Astrocyte (in vitro differentiated cells and primary cell): ENCODE measurements around the gene TCEANC2. TPM values are rescaled to one million over a fixed set of nuclear protein-coding genes. Genes with fewer than 3 reads are reported as not detected.
A peak's percentile ranks its signal among the peaks of the same experiment; 100 is the strongest.

Experiments
- DNase-seq: peaks from one replicate; pipeline ENCODE4 v3.0.0-alpha.2; 2010; ENCODE audit warnings: low read depth
- FAIRE-seq: peaks from 2 replicates; lab custom pipeline; 2011; peaks lifted over from hg19 to GRCh38; lab: Jason Lieb, UNC
- H2AFZ ChIP-seq: 2 replicates; pipeline ENCODE4 v1.6.0; 2012; ENCODE audit warnings: low read depth, low read length, inconsistent platforms
- H3K27ac ChIP-seq: 2 replicates; pipeline ENCODE4 v1.5.1; 2011; ENCODE audit warnings: low read depth, low read length, inconsistent platforms
- H3K27me3 ChIP-seq: 2 replicates; pipeline ENCODE4 v1.6.0; 2011; ENCODE audit warnings: low read length, inconsistent platforms; ENCODE audit not compliant: insufficient read depth
- H3K36me3 ChIP-seq: 2 replicates; pipeline ENCODE4 v1.5.1; 2011; ENCODE audit warnings: low read length, inconsistent platforms; ENCODE audit not compliant: insufficient read depth
- H3K4me1 ChIP-seq: 2 replicates; pipeline ENCODE4 v1.5.1; 2011; ENCODE audit warnings: low read length, inconsistent platforms; ENCODE audit not compliant: insufficient read depth
- H3K4me2 ChIP-seq: 2 replicates; pipeline ENCODE4 v1.6.0; 2012; ENCODE audit warnings: low read length, inconsistent platforms
- H3K4me3 ChIP-seq: 2 replicates; pipeline ENCODE4 v1.5.1; 2011; ENCODE audit warnings: low read depth, mild to moderate bottlenecking, low read length, inconsistent platforms; ENCODE audit not compliant: insufficient read depth
- H3K79me2 ChIP-seq: 2 replicates; pipeline ENCODE4 v1.6.0; 2012; ENCODE audit warnings: mild to moderate bottlenecking, low read length, inconsistent platforms; ENCODE audit not compliant: insufficient read depth
- H3K9ac ChIP-seq: 2 replicates; pipeline ENCODE4 v1.6.0; 2012; ENCODE audit warnings: mild to moderate bottlenecking, low read length, inconsistent platforms
- H3K9me3 ChIP-seq: 2 replicates; pipeline ENCODE4 v1.5.1; 2012; ENCODE audit warnings: low read depth, mild to moderate bottlenecking, low read length, inconsistent platforms; ENCODE audit not compliant: insufficient read depth
- H4K20me1 ChIP-seq: 2 replicates; pipeline ENCODE4 v1.6.0; 2012; ENCODE audit warnings: low read length, inconsistent platforms; ENCODE audit not compliant: insufficient read depth
- H3K27ac Mint-ChIP-seq: one replicate; pipeline ENCODE4 v1.8.0; 2021; ENCODE audit warnings: mild to moderate bottlenecking, mixed read lengths; ENCODE audit not compliant: unreplicated experiment
- H3K27me3 Mint-ChIP-seq: one replicate; pipeline ENCODE4 v1.8.0; 2021; ENCODE audit warnings: low read depth, mixed read lengths; ENCODE audit not compliant: unreplicated experiment
- H3K36me3 Mint-ChIP-seq: one replicate; pipeline ENCODE4 v1.8.0; 2021; ENCODE audit warnings: low read depth, mixed read lengths; ENCODE audit not compliant: unreplicated experiment
- H3K4me1 Mint-ChIP-seq: one replicate; pipeline ENCODE4 v1.8.0; 2021; ENCODE audit warnings: low read depth, mixed read lengths; ENCODE audit not compliant: unreplicated experiment
- H3K4me3 Mint-ChIP-seq: one replicate; pipeline ENCODE4 v1.8.0; 2021; ENCODE audit warnings: mild to moderate bottlenecking, moderate library complexity, mixed read lengths; ENCODE audit not compliant: unreplicated experiment
- H3K9me3 Mint-ChIP-seq: one replicate; pipeline ENCODE4 v1.8.0; 2021; ENCODE audit warnings: mild to moderate bottlenecking, mixed read lengths; ENCODE audit not compliant: unreplicated experiment
- CTCF ChIP-seq: IDR thresholded peaks from 2 replicates; pipeline ENCODE4 v1.5.1; 2011; ENCODE audit warnings: low read depth, mild to moderate bottlenecking, inconsistent platforms, low read length, moderate library complexity; ENCODE audit not compliant: insufficient read depth
- EZH2 ChIP-seq: IDR thresholded peaks from 2 replicates; pipeline ENCODE4 v1.6.1; 2012; ENCODE audit warnings: mild to moderate bottlenecking, low read length, inconsistent platforms; ENCODE audit not compliant: insufficient read depth
- total RNA-seq: library from RNA; stranded (reverse); gene quantifications from 2 replicates; pipeline ENCODE4 v1.2.1, GENCODE V29; 2021

The TCEANC2 gene
- total RNA-seq, 1 donor from 2014 or later = 4.6 TPM

- H3K27ac Mint-ChIP-seq = no peak overlapping the region
- TF ChIP-seq CTCF (no peak), EZH2 (no peak)
- H3K79me2 ChIP-seq = no peaks in the 10 kb centered on the region
- H2AFZ ChIP-seq = no peak overlapping the region
- peaks cover 10% of the 10 kb centered on the region for H3K4me1 Mint-ChIP-seq
- no peak overlapping the region for H3K4me3 Mint-ChIP-seq
- H3K27me3 Mint-ChIP-seq = peaks cover 38% of the 10 kb centered on the region
- H3K9me3 Mint-ChIP-seq = peaks cover 10% of the 10 kb centered on the region
- H3K9ac ChIP-seq = no peak overlapping the region
- peaks cover 8% of the 10 kb centered on the region for H3K4me1 ChIP-seq
- H3K27ac ChIP-seq = no peak overlapping the region
- H3K9me3 ChIP-seq = no peaks in the 10 kb centered on the region
- peaks cover 4% of the 10 kb centered on the region for H3K27me3 ChIP-seq
- FAIRE-seq (no peak), DNase-seq (no peak)
- H3K36me3 Mint-ChIP-seq = peaks cover 7% of the 10 kb centered on the region
- no peaks in the 10 kb centered on the region for H3K36me3 ChIP-seq
- H3K4me2 ChIP-seq = no peak overlapping the region
- no peak overlapping the region for H3K4me3 ChIP-seq
- no peaks in the 10 kb centered on the region for H4K20me1 ChIP-seq
Observed at GRCh38 chr1:54126271-54126815, 72.9 kb downstream of the TCEANC2 start.

- DNase-seq (no peak), FAIRE-seq (no peak)
- Histone ChIP-seq H3K36me3 (no peaks in the 10 kb centered on the region), H3K4me2 (no peak overlapping the region), H3K9me3 (no peaks in the 10 kb centered on the region), H3K4me3 (no peak overlapping the region), H4K20me1 (no peaks in the 10 kb centered on the region), H3K27me3 (peaks cover 2% of the 10 kb centered on the region), H3K27ac (no peak overlapping the region), H3K9ac (no peak overlapping the region), H3K79me2 (no peaks in the 10 kb centered on the region), H2AFZ (no peak overlapping the region), H3K4me1 (no peaks in the 10 kb centered on the region)
- peaks cover 10% of the 10 kb centered on the region for H3K9me3 Mint-ChIP-seq
- peaks cover 7% of the 10 kb centered on the region for H3K36me3 Mint-ChIP-seq
- H3K27me3 Mint-ChIP-seq = peaks cover 33% of the 10 kb centered on the region
- peak overlapping the region; percentile 58 for H3K4me3 Mint-ChIP-seq
- H3K4me1 Mint-ChIP-seq = peaks cover 8% of the 10 kb centered on the region
- no peak for TF ChIP-seq CTCF
- TF ChIP-seq EZH2 = no peak
- H3K27ac Mint-ChIP-seq = no peak overlapping the region
Observed at GRCh38 chr1:54127594-54128300, 74.3 kb downstream of the TCEANC2 start.

GRCh38 chr1:54129858-54130257 lies 76.5 kb downstream of the TCEANC2 start:
- H3K27ac Mint-ChIP-seq = no peak overlapping the region
- peaks cover 10% of the 10 kb centered on the region for H3K9me3 Mint-ChIP-seq
- no peak for FAIRE-seq

More at GRCh38 chr1:54129858-54130257, 76.5 kb downstream of the TCEANC2 start:
- no peak overlapping the region for H2AFZ ChIP-seq
- TF ChIP-seq EZH2 (no peak), CTCF (no peak)
- no peak overlapping the region for H3K27ac ChIP-seq
- H4K20me1 ChIP-seq = no peaks in the 10 kb centered on the region
- no peaks in the 10 kb centered on the region for H3K36me3 ChIP-seq
- no peak overlapping the region for H3K9ac ChIP-seq
- H3K4me3 Mint-ChIP-seq = no peak overlapping the region
- no peaks in the 10 kb centered on the region for H3K4me1 ChIP-seq
- H3K4me1 Mint-ChIP-seq = peaks cover 7% of the 10 kb centered on the region
- DNase-seq = no peak
- no peak overlapping the region for H3K4me3 ChIP-seq
- H3K36me3 Mint-ChIP-seq = peaks cover 7% of the 10 kb centered on the region
- no peak overlapping the region for H3K4me2 ChIP-seq
- no peaks in the 10 kb centered on the region for H3K27me3 ChIP-seq
- no peaks in the 10 kb centered on the region for H3K79me2 ChIP-seq
- H3K27me3 Mint-ChIP-seq = peaks cover 30% of the 10 kb centered on the region
- no peaks in the 10 kb centered on the region for H3K9me3 ChIP-seq
